Right lobe of liver (tissue), 6 donors: ENCODE results near the gene DSCAML1. TPM values are rescaled to one million over a fixed set of nuclear protein-coding genes. Genes with fewer than 3 reads are reported as not detected.
A peak's percentile ranks its signal among the peaks of the same experiment; 100 is the strongest.

ENCODE experiments used
- ATAC-seq, 4 donors: fragments of 200-7000 bp; cut with Tn5 transposase; one replicate each; pipeline ENCODE4 v1.9.1; 2020; ENCODE audit warnings: mild to moderate bottlenecking in 4 of 4, moderate library complexity in 4 of 4
- DNase-seq, 3 donors: peaks; one replicate each; pipeline ENCODE4 v3.0.0-alpha.2; 2020
- H3K27ac ChIP-seq, 3 donors: fragments of 200-600 bp; one replicate each; pipeline ENCODE4 v1.8.0; 2022
- H3K27me3 ChIP-seq, 2 donors: fragments of 200-600 bp; one replicate each; pipeline ENCODE4 v1.8.0; 2022
- H3K36me3 ChIP-seq, 4 donors: fragments of 200-600 bp; sonication (generic) in 1 of 4; one replicate each; pipeline versions ENCODE4 v1.5.1 to v1.8.0; 2017 to 2022; ENCODE audit warnings: control low read depth in 1 of 4
- H3K4me1 ChIP-seq, 4 donors: fragments of 200-600 bp; sonication (generic) in 1 of 4; one replicate each; pipeline versions ENCODE4 v1.5.1 to v1.8.0; 2017 to 2022; ENCODE audit warnings: control low read depth in 1 of 4
- H3K4me3 ChIP-seq, 3 donors: fragments of 200-600 bp; one replicate each; pipeline ENCODE4 v1.8.0; 2022
- H3K9me3 ChIP-seq, 4 donors: fragments of 200-600 bp; sonication (generic) in 1 of 4; one replicate each; pipeline versions ENCODE4 v1.5.1 to v1.8.0; 2017 to 2022; ENCODE audit warnings: control low read depth in 1 of 4
- CTCF ChIP-seq, 4 donors: fragments of 200-600 bp in 3 of 4; fragments of 450-650 bp in 1 of 4; IDR thresholded peaks; one replicate each; pipeline versions ENCODE4 v1.5.1 to v1.8.0; 2016 to 2022; ENCODE audit warnings: antibody characterized with exemption in 4 of 4, mild to moderate bottlenecking in 2 of 4
- POLR2A ChIP-seq: fragments of 450-650 bp; IDR thresholded peaks from one replicate; pipeline ENCODE4 v1.6.1; 2017; ENCODE audit warnings: antibody characterized with exemption, mild to moderate bottlenecking
- WGBS: methylation state at CpG from one replicate; pipeline ENCODE4 v1.1.6; 2018; ENCODE audit warnings: low coverage, low lambda C conversion rate; ENCODE audit not compliant: insufficient coverage; ENCODE audit errors: missing lambda C conversion rate; 5-methylcytosine and 5-hydroxymethylcytosine counted together
- intact Hi-C, 2 donors: fragments of 100-400 bp; cut with DNase I; formaldehyde crosslinking; loops; one replicate each; pipeline versions ENCODE4 v1.11.2 to v1.14.1; 2022
- total RNA-seq, 6 experiments: library from RNA; depleted of rRNA in 2 of 6; stranded (reverse); fragments of >200 nt in 2 of 6; fragmentation: NEBNext Ultra II Directional in 3 of 6; extraction: Animal tissue kit (Norgen Biotek cat#: 25700) in 3 of 6; gene quantifications; one replicate each; pipeline versions ENCODE4 v1.1.0 to v1.2.4, GENCODE V29; 2016 to 2023
- donor health status: DM: no; HTN: yes; CAD: no.
- donor health status: DM: no; HTN: no; CAD: no.
- donor health status: DM: no; HTN: no; CAD: no.
- donor health status: DM: no; HTN: yes; CAD: no.
- donor health status: DM: no; HTN: yes; CAD: no.

DSCAML1 gene
- total RNA-seq, 6 experiments from 2014 or later = 0.06 to 0.92 (median 0.22) TPM; not detected in 1

- no peaks in the 10 kb centered on the region for H3K27me3 ChIP-seq
- H3K36me3 ChIP-seq = no peaks in the 10 kb centered on the region
- no peak overlapping the region for H3K27ac ChIP-seq
- WGBS = 84% methylated on average over 22 of the region's 24 CpGs
- no peak overlapping the region for H3K4me3 ChIP-seq
- DNase-seq = no peak
- no peaks in the 10 kb centered on the region for H3K9me3 ChIP-seq
- intact Hi-C loops = no loop called here
- no peak for ATAC-seq
- H3K4me1 ChIP-seq = peaks cover 0 to 6% (median 0%) of the 10 kb centered on the region in 4 donors
- TF ChIP-seq CTCF (IDR thresholded peaks at IDR 0.05) (no peak), POLR2A (no peak)
Observed at GRCh38 chr11:117704395-117705100, 92.5 kb downstream of the DSCAML1 start.

GRCh38 chr11:117702946-117703598, 93.9 kb downstream of the DSCAML1 start:
- Histone ChIP-seq H3K27me3 (no peaks in the 10 kb centered on the region), H3K27ac (no peak overlapping the region), H3K9me3 (no peaks in the 10 kb centered on the region), H3K36me3 (no peaks in the 10 kb centered on the region), H3K4me1 (peaks cover 0 to 6% (median 0%) of the 10 kb centered on the region in 4 donors), H3K4me3 (no peak overlapping the region)
- ATAC-seq (peak; percentile 61 to 80 (median 68)), DNase-seq (no peak)
- 45% methylated on average over 5 of the region's 7 CpGs for WGBS
- no peak for TF ChIP-seq POLR2A
- TF ChIP-seq CTCF (IDR thresholded peaks at IDR 0.05) = no peak
- intact Hi-C loops = no loop called here

DNA sequence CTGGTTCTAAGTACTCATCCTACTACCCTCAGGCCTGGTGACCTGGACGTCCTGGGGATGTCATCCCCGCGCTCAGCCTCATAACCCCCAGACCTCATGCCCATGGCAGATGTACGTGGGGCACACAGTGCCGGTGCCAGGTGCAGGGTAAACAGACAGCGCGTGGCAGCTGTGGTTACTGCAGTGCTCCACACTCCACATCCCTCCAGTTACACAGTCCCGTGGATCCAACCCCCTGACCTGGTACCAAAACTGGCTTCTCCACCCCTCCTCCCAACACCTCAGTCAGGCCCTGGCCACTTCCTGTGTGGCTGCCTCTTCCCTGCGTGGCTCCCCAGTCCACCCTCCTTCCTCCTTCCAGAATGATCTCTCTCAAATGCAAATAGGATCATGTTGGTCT, 95.2 kb downstream of the DSCAML1 start:
- no peaks in the 10 kb centered on the region for H3K27me3 ChIP-seq
- peak in 1 of 4 donors; percentile 17 for ATAC-seq

GRCh38 chr11:117700551-117700950, 96.5 kb downstream of the DSCAML1 start:
- H3K4me3 ChIP-seq = no peak overlapping the region
- H3K36me3 ChIP-seq = no peaks in the 10 kb centered on the region
- TF ChIP-seq CTCF (IDR thresholded peaks at IDR 0.05) (no peak), POLR2A (no peak)
- peaks cover 0 to 6% (median 0%) of the 10 kb centered on the region in 4 donors for H3K4me1 ChIP-seq
- H3K9me3 ChIP-seq = no peaks in the 10 kb centered on the region
- 73% methylated on average over 2 of the region's 6 CpGs for WGBS
- DNase-seq (no peak), ATAC-seq (no peak)
- H3K27me3 ChIP-seq = no peaks in the 10 kb centered on the region
- no peak overlapping the region for H3K27ac ChIP-seq
- intact Hi-C loops = no loop called here

More for the DNA sequence above, 95.2 kb downstream of the DSCAML1 start:
- Histone ChIP-seq H3K4me1 (peaks cover 0 to 6% (median 0%) of the 10 kb centered on the region in 4 donors), H3K9me3 (no peaks in the 10 kb centered on the region), H3K27ac (no peak overlapping the region), H3K4me3 (no peak overlapping the region), H3K36me3 (no peaks in the 10 kb centered on the region)
- TF ChIP-seq POLR2A (no peak), CTCF (IDR thresholded peaks at IDR 0.05) (no peak)
- DNase-seq = no peak
- WGBS = 49% methylated on average over 3 of the region's 9 CpGs
- intact Hi-C loops = no loop called here
